AML-193 (cell line): Measurements from ENCODE around the gene AGXT.

Experiments
- DNase-seq, 2 experiments: peaks; one replicate each; lab custom pipeline; 2025; lab: John Stamatoyannopoulos, UW

AGXT gene

DNA sequence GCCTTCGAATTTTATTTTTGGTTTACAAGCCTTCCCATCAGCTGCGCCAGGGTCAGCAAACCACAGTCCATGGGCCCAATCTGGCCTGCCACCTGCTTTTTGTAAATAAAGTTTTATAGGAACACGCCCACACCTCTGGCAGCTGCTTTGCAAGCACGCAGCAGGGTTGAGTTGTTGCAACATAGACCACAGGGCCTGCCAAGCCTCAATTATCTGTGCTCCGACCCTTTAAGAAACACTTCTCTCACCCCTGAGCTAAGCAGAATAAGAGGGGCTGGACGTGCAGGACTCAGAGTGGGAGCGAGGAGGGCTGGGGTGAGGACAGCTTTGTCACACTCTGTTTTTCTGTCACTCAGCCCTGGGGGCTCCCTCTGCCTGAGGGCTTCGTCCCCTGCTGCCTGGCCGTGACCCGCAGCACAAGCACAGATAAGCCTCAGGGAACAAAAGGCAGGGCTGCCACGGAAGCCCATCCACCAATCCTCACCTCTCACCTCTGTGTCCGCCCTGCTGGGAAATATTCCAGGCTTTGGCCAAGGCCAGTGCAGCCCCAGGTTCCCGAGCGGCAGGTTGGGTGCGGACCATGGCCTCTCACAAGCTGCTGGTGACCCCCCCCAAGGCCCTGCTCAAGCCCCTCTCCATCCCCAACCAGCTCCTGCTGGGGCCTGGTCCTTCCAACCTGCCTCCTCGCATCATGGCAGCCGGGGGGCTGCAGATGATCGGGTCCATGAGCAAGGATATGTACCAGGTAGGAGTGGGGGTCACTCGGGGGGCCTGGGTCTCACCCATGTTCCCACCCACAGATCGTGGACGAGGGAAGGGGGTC is at the start of gene AGXT:
AGXT (plus strand) TSS at position 539 of the 823 bp plus-strand sequence; CDS start at position 581, 42 bp downstream.
- DNase-seq: no peak

DNA sequence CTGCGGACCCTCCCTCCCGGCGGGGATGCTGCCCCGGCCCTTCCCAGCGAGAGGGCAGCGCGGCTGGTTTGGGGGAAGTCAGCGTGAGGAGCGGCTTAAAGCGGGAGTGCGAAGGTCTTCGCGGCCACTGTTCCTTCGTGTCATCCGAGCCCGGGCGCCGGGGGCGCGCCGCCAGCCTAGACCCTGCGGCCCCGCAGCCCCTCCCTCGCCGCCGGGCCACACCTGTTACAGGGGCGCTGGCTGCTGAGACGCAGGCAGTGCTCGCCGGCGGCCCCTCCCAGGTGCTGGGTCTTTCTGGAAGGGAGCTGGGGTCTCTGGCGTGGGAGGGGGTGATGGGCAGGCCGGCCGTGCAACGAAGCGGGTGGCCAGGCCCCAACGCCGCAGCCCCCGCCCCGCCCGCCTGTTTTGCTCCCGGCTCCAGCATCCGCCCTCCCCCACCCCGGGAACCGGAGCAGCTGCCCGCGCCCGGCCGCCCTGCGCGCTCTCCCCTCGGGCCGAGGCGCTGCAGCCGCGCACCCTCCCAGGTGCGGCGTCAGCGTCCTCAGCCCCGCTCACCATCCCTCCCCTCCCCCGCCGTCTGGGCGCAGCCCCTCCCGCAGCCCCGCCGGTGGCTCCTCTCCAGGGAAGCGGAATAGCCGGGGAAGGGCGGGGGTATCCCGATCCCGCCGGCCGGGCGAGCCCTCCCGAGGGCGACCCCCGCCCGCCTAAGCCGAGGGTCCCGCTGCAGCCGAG is 49.3 kb upstream of the AGXT start:
- DNase-seq: no peak

DNA sequence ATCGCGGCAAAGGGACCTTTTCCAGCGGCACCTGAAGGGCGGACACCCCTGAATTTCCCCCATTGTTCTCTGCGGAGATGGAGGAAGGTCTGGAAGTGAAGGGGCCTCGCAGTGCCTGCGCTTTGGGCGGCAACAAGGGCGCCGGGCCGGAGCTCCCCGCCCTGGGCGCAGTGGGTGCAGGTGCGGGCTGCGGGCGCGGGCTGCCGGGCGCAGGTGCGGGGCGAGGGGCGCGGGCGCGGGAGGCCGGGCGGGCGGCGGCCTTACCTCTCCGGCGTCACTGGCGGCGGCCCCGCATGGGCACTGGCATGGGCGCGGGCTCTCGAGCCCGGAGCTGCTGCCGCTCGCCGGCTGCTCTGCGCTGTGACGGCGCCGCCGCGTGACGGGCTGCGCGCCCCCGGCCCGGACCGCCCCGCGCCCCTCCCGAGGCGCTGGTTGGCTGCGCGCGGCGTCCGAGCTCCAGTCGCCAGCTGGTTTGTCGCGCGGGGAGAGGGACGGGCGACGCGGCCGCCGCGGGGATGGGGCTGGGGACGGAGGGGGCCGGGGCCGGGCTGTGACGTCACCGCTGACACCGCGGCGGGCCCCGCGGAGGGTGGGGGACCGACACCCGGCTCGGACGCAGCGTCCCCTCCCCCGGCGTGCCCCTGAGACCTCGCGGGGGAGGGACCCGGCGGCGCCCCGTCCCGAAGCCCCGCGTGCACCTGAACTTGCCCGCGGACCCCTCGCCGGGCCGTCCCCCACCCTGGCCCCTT is 48.6 kb upstream of the AGXT start, which contains the start of gene KIF1A:
KIF1A (minus strand) TSS at position 362 of the 749 bp plus-strand sequence. CDS start 22,467 bp downstream, outside the sequence.
- no peak for DNase-seq

- DNase-seq: no peak
Observed at GRCh38 chr2:240820607-240821428, 47.8 kb upstream of the AGXT start.

DNA sequence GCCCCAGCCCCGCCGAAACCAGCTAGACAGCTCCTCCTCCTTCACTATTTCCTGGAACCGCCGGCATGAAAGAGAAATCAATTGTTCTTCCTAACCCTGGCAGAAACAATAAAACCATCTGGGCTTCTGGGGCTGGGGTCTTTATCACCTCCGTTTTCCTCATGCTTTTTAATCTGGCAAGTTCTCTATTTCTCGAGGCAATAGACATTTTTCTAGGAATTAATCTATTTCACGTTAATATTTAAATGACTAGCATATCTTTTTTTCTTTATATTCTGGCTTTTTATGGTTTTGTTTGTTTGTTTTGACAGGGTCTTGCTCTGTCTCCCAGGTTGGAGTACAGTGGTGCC is 47.2 kb upstream of the AGXT start:
- DNase-seq: no peak

DNA sequence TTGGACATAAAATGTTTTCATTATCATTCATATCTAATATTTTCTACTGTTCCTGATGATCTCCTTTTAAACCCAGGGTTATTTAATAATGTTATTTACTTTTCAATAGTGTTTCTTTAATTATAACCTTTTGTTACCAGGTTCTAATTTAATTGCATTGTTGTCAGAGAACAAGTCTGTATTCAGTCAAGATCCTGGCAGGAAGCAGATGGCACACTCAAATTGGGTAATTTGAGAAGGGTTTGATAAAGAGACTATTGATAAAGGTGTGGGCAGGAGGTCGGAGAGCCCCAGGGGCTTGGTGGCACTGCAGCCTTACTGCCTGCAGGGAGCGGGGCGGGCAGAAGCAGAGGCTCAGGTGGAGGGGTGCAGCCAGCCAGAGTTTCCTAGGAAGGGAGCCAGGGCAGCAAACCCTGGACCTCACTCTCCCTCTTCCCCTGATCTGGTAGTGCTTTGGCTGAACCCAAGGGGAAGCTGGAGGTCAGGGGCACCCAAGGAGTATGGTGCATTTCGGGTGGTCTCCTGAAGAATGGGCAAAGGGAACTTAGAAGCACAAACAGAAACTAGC is 46.3 kb upstream of the AGXT start:
- no peak for DNase-seq

- no peak for DNase-seq
Observed at GRCh38 chr2:240823449-240824336, 44.9 kb upstream of the AGXT start.

GRCh38 chr2:240825476-240825875 is 43.1 kb upstream of the AGXT start:
- no peak for DNase-seq

DNA sequence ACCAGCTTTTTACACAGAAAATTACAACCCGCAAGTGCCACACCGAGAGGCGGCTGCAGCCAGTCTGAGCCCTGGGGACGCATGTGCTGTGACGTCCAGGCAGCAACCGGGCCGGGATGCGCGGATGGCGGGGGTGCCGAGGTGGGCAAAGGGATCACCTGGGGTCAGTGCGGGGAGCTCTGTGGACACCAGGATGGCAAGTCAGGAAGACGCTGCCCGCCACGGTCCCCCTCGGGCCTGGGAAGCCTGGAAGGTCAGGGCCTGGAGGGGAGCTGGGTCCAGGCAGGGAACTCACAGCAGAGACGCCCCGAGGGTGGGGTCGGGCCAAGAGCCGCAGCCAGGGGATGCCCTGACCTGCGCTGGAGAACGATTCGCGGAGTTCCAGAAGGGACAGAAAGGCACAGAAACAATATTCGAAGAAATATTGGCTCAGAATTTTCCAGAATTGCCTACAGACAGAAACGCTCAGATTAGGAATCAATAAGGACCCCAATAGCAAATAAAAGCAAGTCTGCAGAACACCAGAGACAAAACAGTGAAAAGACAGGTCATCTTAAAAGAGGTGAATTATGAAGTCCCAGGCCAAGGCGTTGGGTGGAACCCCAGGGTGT is 36.9 kb upstream of the AGXT start:
- DNase-seq: no peak

DNA sequence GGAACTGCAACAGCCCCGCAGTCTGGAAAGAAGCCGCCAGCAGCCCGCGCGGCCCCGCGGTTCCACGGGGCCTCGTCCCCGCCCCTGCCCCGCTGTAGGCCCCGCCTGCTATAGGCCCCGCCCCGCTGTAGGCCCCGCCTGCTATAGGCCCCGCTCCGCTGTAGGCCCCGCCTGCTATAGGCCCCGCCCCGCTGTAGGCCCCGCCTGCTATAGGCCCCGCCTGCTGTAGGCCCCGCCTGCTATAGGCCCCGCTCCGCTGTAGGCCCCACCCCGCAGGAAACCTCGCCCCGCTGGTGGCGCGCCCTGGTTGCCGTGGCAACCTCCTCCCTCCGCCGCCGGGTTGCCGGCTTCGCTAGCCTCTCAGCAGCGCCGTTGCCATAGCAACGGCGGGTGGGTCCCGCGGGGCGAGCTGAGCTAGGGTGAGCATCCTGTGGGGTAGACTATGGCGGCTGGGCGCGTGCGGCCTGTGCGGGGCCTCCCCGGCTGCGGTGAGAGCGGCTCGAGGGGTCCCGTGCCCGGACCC is 36.4 kb upstream of the AGXT start:
- no peak for DNase-seq

- no peak for DNase-seq
Observed at GRCh38 chr2:240832921-240833494, 35.6 kb upstream of the AGXT start.

GRCh38 chr2:240833724-240834285 is 34.8 kb upstream of the AGXT start:
- no peak for DNase-seq

DNA sequence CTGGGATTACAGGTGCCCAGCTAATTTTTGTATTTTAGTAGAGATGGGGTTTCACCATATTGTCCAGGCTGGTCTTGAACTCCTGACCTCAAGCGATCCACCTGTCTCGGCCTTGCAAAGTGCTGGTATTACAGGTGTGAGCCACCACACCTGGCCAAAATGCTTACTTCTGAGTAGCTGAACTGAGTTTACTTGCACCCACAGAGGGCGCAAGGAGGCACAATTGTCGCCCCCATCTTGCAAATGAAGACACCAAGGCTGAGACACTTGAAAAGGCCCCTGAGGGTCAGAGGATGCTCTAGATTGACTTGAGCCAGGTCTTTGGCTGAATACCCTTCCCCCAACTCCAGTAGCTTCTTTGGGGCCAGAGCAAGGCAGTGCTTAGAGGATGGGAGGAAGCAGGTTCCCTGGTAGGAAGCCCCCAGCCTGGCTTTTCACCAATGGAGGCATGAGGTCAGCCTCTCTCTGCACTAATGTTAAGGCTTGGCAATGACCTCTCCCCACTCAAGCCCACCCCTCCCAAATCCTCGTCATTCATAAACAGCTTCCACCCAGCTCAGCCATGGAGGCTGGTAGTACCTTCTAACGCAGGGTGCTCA is 34.1 kb upstream of the AGXT start:
- DNase-seq: no peak

DNA sequence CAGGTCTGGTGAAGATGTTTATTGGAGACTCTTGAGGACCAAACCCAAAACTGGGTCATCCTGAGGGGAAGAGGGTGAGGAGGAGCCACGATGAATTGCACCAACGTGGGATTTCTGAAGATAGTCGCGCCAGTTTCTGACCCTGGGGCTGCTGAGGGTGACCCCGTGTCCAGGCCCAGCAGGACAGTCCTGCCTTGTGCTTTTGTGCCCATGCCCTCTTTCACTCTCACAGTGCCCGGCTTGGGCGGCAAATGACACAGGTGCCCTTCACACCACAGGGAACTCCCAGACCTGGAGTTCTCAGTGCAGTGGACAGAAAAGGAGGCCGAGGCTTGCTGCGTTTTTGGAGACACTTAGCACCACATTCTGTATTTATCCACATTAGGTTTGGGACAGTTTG is 33.1 kb upstream of the AGXT start:
- no peak for DNase-seq

- no peak for DNase-seq
Observed at GRCh38 chr2:240836781-240837467, 31.7 kb upstream of the AGXT start.

DNA sequence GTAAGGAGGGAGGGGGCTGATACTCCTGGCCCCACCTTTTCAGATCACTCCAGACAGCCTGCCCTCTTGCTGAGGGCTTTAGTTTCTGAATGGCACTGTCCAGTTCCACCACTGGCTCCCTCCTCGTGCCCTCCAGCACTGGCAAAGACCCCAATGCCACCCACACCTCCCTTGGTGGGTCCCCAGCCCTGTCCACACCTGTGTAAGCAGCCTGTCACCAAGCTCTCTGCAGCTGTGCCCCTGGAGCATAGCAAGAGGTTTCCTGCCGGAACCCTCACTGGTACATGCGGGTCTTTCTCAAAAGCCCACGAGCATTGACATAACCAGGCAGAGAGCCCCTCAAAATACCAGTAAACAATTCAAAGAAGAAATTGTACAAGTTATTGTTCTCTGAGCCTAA is 31.0 kb upstream of the AGXT start:
- DNase-seq: no peak

DNA sequence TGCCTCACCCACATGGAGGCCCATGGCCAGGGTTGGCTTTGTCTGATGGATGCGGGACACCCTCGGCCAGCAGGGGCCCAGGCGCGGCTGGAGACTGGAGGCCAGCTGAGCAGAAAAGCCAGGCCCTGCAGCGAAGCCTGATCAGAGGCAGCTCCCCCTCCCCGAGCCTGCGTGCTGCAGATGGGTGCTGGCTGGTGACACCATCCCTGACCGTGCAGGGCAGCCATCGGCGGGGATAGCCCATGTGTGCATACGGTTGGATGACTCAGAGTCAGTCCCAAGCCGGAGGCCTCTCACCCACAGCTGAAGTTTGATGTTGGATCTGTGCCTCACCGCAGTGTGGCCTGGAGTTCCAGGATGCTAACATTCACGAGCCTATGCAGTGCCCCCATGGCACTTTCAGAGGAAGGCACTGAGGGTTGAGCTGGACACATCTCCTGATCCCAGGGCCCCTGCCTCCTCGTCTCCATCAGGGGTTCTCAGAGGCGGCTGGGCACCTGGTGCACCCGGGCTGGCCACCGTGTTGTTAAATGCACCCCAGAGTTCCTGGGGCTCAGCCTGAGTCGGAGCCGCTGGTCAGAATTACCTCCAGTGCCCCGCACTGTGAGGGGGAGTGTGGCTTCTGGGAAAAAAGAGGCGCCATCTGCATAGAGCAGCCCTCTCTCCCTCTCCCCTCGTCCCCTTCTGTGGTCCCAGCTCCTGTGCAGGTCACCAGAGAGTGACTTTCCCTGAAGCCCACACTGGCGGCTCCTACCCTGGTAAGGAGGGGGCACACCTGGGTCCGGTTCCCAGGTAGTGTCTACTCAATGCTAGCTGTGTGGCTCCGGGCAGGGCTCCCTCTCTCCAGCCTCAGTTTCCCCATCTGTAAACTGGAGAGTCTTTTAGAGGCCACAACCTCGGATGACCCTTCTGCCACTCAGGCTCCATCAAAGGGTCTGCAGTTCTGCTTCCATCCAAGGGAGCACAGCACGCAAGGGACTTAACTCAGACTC is 29.2 kb upstream of the AGXT start:
- no peak for DNase-seq
